ENCODE results near the gene AXL. TPM values are rescaled to one million over a fixed set of nuclear protein-coding genes. Genes with fewer than 3 reads are reported as not detected.

Gene AXL
- total and polyA plus RNA-seq, 2 of the 8 experiments (the other 6 are each of a cell fraction or from before 2014, with no cell fraction given): 35.3 to 51.0 TPM

GRCh38 chr19:41263850-41264580 lies 45.0 kb downstream of the AXL start, which contains the start of gene HNRNPUL1 (continued):
- TF ChIP-seq CHD7 (IDR thresholded peaks at IDR 0.05; ENCODE audit: insufficient replicate concordance, low read length): no peak
- peak; percentile 52 for TF ChIP-seq TAF7 (optimal IDR thresholded peaks at IDR 0.05; ENCODE audit: borderline replicate concordance, low read depth, low read length)
- TF ChIP-seq, protein P1, sequence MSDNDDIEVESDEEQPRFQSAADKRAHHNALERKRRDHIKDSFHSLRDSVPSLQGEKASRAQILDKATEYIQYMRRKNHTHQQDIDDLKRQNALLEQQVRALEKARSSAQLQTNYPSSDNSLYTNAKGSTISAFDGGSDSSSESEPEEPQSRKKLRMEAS (IDR thresholded peaks at IDR 0.05): peak; percentile 92
- TF ChIP-seq SP4 (IDR thresholded peaks at IDR 0.05; ENCODE audit: low read length): peak; percentile 1; the same call in 1 of the 2 replicates
- peak; percentile 84 for TF ChIP-seq CTBP2 (IDR thresholded peaks at IDR 0.05; ENCODE audit: borderline replicate concordance, insufficient read depth, insufficient read length, low read length)
- no peak for TF ChIP-seq MAFK (IDR thresholded peaks at IDR 0.05; ENCODE audit: low read depth, low read length)
- TF ChIP-seq KDM5A (IDR thresholded peaks at IDR 0.05; ENCODE audit: low read length): no peak
- TF ChIP-seq CHD2 (IDR thresholded peaks at IDR 0.05; ENCODE audit: low read length): peak; percentile 86
- TF ChIP-seq POU5F1 (IDR thresholded peaks at IDR 0.05; ENCODE audit: low read depth, low read length): no peak
- no peak; the same call in 1 of the 2 replicates for TF ChIP-seq NRF1 (IDR thresholded peaks at IDR 0.05; ENCODE audit: low read depth, low read length)
- peak; percentile 99 for TF ChIP-seq YY1 (IDR thresholded peaks at IDR 0.05; ENCODE audit: low read depth, low read length)

Measured in H1 (cell line).